Stimulated activated effector memory CD8-positive, alpha-beta T cell treated with anti-CD3 and anti-CD28 coated beads, Interleukin-12 subunit alpha, Interleukin-12 subunit beta, amount 100 ng/mL, for 72 hours (primary cell): ENCODE data around the gene RASA1.

ENCODE experiments used
- ATAC-seq: fragments of 150-1000 bp; cut with Tn5 transposase; 2 replicates; pipeline ENCODE4 v1.10.0; 2021
- DNase-seq, 2 donors: peaks; one replicate each; pipeline ENCODE4 v3.0.0; 2021 to 2022; ENCODE audit warnings: low spot score in 2 of 2
- H3K27ac Mint-ChIP-seq: one replicate; pipeline ENCODE4 v1.8.0; 2022; ENCODE audit warnings: mild to moderate bottlenecking, mixed read lengths
- H3K36me3 Mint-ChIP-seq: one replicate; pipeline ENCODE4 v1.8.0; 2022; ENCODE audit warnings: mild to moderate bottlenecking, mixed read lengths
- H3K4me1 Mint-ChIP-seq: one replicate; pipeline ENCODE4 v1.8.0; 2022; ENCODE audit warnings: mixed read lengths
- H3K4me3 Mint-ChIP-seq: one replicate; pipeline ENCODE4 v1.8.0; 2022; ENCODE audit warnings: mild to moderate bottlenecking, mixed read lengths
- H3K9me3 Mint-ChIP-seq: one replicate; pipeline ENCODE4 v1.8.0; 2022; ENCODE audit warnings: mixed read lengths

Gene RASA1

DNA sequence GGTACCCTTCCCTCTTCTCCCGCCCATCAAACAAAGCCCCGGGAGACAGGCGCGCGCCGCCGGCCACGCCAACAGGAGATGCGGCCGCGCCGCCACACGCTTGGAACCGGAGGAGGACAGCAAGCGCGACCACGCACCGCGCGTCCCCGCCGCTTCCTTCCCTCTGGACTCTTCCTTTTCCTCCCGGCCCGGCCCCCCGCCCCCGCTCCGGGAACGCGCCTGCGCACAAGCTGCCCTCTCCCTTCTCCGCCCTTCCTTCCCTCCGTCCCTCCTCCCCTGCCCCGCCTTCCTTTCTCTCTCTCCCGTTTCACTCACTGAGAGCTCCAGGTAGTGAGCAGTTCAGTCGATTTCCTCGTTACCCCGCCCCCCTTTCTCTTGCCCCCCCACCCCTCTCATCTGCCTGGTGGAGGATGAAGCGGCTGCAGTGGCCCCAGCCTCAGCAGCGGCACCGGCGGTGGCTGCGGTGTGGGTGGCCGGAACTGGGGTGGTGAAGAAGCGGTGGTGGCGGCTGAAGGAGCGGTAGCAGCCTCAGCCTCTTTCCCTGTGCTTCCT lies at the start of gene RASA1:
Gene RASA1 (plus strand): TSS at position 310 of the 552 bp plus-strand sequence. CDS start 569 bp downstream, outside the sequence.
- H3K4me1 Mint-ChIP-seq = peaks cover 24% of the 10 kb centered on the region
- H3K36me3 Mint-ChIP-seq = peaks cover 29% of the 10 kb centered on the region
- H3K27ac Mint-ChIP-seq = peak within 1 kb of the TSS; percentile 96
- peak; percentile 79 for ATAC-seq
- H3K9me3 Mint-ChIP-seq = no peaks in the 10 kb centered on the region
- peak; percentile 73 to 94 for DNase-seq
- peak within 1 kb of the TSS; percentile 97 for H3K4me3 Mint-ChIP-seq

DNA sequence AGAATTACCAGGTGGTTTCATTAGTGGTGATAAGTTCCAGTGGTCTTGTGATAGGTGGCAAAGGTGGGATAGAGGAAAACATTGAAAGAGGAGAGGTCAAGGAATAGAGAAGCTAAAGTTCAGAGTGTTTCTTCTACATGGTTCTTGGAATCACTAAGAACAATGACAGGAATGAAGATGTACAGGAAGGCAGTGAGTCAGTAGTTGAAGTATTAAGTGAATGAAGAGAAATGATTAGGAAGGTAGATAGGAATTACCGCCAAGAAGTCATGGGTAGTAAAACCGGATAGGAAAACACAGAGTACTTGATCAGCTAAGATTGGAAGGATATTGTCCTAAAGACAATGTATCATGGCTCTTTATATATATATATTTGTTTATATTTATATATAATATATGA lies 37.9 kb upstream of the RASA1 start:
- no peak overlapping the region for H3K27ac Mint-ChIP-seq
- no peaks in the 10 kb centered on the region for H3K4me1 Mint-ChIP-seq
- no peak overlapping the region for H3K4me3 Mint-ChIP-seq
- no peaks in the 10 kb centered on the region for H3K36me3 Mint-ChIP-seq
- ATAC-seq (no peak), DNase-seq (no peak)
- H3K9me3 Mint-ChIP-seq = no peaks in the 10 kb centered on the region

DNA sequence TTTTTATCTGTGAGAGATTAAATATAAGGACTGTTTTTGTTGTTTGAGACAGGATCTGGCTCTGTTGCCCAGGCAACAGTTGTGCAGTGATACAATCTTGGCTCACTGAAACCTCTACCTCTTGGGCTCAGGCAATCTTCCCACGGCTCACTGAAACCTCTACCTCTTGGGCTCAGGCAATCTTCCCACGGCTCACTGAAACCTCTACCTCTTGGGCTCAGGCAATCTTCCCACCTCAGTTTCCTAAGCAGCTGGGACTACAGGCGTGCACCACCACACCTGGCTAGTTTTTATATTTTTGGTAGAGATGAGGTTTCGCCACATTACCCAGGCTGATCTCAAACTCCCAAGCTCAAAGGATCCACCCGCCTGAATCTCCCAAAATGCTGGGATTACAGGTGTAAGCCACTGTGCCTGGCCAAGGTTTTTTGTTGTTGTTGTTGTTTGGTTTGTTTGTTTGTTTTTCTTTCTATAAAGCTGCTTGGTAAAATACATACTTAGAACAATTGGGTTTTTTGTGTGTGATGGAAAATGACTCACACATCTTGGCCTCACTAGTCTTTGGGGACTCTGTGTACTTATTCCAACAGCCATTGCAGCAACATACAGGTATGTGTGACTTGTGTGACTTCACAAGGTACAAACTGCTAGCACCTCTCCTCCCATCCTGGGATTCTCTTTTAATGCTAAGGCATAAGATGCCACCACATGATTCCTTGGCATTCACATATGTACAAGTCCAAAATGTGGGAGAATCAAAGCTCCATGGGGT lies 36.5 kb upstream of the RASA1 start:
- DNase-seq (no peak), ATAC-seq (peak; percentile 72)
- Mint-ChIP-seq H3K4me1 (no peaks in the 10 kb centered on the region), H3K27ac (no peak overlapping the region), H3K9me3 (no peaks in the 10 kb centered on the region), H3K4me3 (no peak overlapping the region), H3K36me3 (no peaks in the 10 kb centered on the region)

DNA sequence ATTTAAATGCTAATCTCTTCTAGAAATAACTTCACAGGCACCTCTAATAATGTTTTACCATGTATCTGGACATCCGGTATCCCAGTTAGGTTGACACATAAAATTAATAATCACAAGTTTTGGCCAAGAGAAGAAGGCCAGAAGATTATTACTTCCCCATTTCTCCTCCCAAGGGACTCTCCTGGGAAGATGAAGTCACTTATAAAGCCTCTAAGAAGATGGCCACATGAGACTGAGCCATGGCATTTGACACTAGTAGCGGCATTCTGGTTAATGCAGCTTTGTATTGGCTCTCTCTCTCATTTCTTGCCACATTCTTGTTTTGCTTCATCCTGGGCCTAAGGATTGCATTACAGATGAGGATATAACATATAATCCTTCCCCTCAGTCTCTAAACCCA lies 34.5 kb upstream of the RASA1 start:
- Mint-ChIP-seq H3K4me1 (no peaks in the 10 kb centered on the region), H3K9me3 (no peaks in the 10 kb centered on the region), H3K36me3 (no peaks in the 10 kb centered on the region), H3K27ac (no peak overlapping the region), H3K4me3 (no peak overlapping the region)
- DNase-seq (no peak), ATAC-seq (no peak)

DNA sequence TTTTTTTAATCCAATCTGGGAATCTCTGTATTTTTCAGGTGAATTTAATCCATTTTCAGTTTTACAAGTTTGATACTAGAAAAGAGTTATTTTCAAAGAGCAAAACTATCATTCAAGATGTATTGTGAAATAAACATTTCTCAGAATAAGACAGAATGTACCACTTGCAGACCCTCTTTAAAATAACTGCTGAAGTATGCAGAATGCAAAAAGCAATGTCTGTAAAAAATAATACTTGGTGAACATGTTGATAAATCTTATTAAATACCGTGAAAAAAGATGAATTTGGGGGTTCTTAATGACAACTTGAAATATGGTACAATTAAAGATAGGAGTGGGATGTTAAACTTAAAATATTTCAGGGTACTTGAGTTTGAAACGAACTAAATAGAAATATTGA lies 26.1 kb upstream of the RASA1 start:
- DNase-seq = no peak
- Mint-ChIP-seq H3K4me1 (peaks cover 5% of the 10 kb centered on the region), H3K9me3 (no peaks in the 10 kb centered on the region), H3K4me3 (no peak overlapping the region), H3K36me3 (no peaks in the 10 kb centered on the region), H3K27ac (no peak overlapping the region)
- ATAC-seq = no peak

DNA sequence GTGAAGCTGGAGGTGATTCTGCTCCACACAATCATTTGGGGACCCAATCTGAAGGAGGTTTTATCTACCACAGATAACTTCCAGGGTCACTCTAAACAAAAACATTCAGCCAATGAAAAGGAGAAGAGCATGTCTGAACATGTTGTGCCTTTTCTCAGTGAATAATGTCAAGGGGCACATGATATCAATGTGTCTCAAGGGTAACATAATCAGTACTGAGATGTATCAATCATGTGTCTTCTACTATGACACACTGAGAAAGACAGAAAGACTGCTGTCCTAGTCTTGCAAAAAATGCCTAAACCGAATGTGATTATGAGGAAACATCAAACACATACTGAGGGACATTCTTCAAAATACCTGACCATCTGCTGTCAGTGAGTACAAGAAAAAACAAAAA lies 25.4 kb upstream of the RASA1 start:
- ATAC-seq (peak; percentile 37), DNase-seq (no peak)
- Mint-ChIP-seq H3K4me3 (no peak overlapping the region), H3K36me3 (no peaks in the 10 kb centered on the region), H3K9me3 (no peaks in the 10 kb centered on the region), H3K4me1 (peaks cover 5% of the 10 kb centered on the region), H3K27ac (no peak overlapping the region)

DNA sequence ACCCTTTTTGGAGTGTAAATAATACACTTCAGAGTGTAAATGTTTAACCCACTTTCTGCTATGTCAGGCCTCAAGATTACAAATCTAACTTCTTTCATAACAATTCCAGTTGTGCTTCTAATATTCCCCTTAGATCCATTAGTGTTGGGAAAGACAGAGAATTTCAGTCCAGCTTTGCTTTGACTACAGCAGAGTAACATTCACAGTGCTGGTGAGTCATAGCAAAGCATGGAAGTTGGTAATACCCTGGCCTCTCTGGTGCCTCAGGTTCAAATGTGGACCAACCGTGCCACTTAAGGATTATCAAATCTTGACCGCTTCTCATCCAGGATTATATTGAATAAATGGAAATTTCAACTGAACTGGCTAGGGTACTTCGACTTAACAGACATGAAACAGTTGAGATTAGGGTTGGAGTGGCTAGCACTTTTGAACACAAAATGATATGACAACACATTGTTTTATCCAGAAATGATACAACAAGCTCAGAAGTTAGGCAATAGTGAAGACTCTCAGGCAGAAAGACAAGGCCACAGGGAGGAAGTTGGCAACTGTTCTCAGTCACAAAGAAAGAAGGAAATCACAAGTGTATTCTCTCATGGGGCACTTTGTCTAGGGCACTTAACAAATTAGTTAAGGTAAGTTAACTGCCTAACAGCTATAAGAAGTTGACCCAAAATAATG lies 24.4 kb upstream of the RASA1 start:
- DNase-seq (no peak), ATAC-seq (peak; percentile 45)
- no peak overlapping the region for H3K4me3 Mint-ChIP-seq
- no peak overlapping the region for H3K27ac Mint-ChIP-seq
- no peaks in the 10 kb centered on the region for H3K36me3 Mint-ChIP-seq
- no peaks in the 10 kb centered on the region for H3K9me3 Mint-ChIP-seq
- peaks cover 5% of the 10 kb centered on the region for H3K4me1 Mint-ChIP-seq

DNA sequence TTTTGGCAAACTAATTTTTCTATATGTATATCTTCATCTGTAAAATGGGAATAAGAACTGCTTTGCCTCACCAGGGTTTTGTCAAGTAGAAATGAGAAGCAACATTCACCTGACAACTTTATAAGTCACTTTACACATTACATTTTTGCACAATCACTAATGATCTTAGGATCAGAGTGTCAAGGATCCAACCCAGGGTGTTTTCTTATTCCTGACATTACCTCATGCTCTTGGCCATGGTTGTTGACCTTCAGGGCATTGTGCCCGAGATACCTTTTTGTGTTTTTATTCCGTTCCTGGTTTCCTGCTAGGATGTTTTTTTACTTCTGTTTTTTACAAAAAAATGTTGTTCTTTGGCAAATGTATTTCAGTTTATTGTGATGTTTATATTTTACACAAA lies 22.2 kb upstream of the RASA1 start:
- no peak for ATAC-seq
- no peaks in the 10 kb centered on the region for H3K9me3 Mint-ChIP-seq
- no peak for DNase-seq
- no peaks in the 10 kb centered on the region for H3K36me3 Mint-ChIP-seq
- no peak overlapping the region for H3K4me3 Mint-ChIP-seq
- no peak overlapping the region for H3K27ac Mint-ChIP-seq
- H3K4me1 Mint-ChIP-seq = peaks cover 5% of the 10 kb centered on the region

DNA sequence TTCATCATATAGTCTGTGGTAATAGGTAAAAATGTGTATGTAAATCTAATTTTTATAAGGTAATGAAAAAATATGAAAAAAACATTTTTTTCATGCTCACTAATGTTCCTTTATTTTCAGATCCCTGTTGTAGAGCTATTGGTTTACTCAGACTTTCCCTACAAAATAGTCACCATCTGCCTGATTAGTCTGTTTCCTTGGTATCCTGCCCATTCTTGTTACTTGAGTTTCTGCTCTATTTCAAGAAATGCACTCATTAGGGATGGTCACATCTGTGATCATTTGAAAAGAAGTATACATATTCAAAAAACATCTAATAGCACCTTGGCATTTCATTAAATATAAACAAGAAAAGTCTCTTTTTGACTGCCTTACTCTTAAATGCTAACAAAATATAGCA lies 21.6 kb upstream of the RASA1 start:
- DNase-seq = no peak
- ATAC-seq = no peak
- Mint-ChIP-seq H3K9me3 (no peaks in the 10 kb centered on the region), H3K27ac (no peak overlapping the region), H3K4me1 (peaks cover 5% of the 10 kb centered on the region), H3K36me3 (no peaks in the 10 kb centered on the region), H3K4me3 (no peak overlapping the region)

DNA sequence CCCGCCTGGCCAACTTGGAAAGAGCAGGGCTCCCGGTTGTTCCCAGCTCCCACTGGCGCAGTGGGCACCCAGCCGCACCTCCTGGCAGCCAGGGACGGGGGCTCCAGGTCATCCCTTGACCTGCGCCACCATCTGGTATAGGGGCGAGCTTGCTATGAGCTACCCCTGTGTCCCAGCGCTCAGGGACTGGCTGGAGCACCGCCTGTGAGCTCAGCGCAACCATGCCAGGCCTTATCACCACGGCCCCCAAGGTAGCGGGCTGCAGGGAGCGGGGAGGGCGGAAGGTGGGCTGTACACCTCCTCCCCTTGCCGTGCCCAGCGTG lies 15.4 kb upstream of the RASA1 start:
- no peaks in the 10 kb centered on the region for H3K9me3 Mint-ChIP-seq
- H3K4me3 Mint-ChIP-seq = no peak overlapping the region
- DNase-seq (no peak), ATAC-seq (no peak)
- no peaks in the 10 kb centered on the region for H3K36me3 Mint-ChIP-seq
- no peak overlapping the region for H3K27ac Mint-ChIP-seq
- no peaks in the 10 kb centered on the region for H3K4me1 Mint-ChIP-seq

DNA sequence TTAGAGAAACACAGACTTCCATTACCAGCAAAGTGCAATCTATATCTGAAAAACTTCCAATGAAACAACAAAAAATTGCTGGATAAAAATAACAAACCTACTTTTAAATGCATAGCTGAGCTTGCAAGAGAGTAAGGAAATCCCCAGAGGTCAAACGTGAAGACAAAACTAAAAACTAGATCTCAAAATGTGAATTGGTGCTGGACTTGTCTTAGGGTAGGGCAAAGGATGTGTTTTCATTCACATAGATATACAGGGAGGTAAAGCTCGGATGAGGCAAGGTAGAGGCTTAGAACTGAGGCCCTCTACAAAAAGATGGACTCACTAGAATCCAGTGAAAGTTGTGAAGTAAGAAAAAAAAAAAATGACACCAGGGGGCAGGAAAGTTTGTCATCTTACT lies 13.6 kb upstream of the RASA1 start:
- ATAC-seq (no peak), DNase-seq (no peak)
- Mint-ChIP-seq H3K4me3 (no peak overlapping the region), H3K4me1 (no peaks in the 10 kb centered on the region), H3K27ac (no peak overlapping the region), H3K36me3 (no peaks in the 10 kb centered on the region), H3K9me3 (no peaks in the 10 kb centered on the region)

DNA sequence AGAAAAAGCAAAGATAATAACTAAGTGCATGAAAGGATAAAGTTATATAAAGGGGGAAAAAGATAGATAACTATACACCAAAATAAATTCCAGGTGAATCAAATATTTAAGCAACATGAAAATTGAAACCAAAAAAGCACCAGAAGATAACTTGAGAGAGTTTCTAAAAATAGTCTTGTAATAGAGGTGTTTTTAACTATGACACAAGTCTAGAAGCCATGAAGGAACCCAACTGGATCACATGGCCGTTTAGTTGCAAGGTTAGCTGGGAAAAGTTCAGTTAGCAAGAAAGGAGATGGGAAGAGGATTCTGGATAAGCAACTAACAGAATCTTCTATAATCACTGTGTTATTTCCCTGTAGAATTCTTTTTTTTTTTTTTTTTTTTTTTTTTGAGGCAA lies 9.2 kb upstream of the RASA1 start:
- ATAC-seq (no peak), DNase-seq (no peak)
- H3K9me3 Mint-ChIP-seq = no peaks in the 10 kb centered on the region
- H3K36me3 Mint-ChIP-seq = no peaks in the 10 kb centered on the region
- no peak overlapping the region for H3K27ac Mint-ChIP-seq
- H3K4me3 Mint-ChIP-seq = no peak overlapping the region
- H3K4me1 Mint-ChIP-seq = no peaks in the 10 kb centered on the region

DNA sequence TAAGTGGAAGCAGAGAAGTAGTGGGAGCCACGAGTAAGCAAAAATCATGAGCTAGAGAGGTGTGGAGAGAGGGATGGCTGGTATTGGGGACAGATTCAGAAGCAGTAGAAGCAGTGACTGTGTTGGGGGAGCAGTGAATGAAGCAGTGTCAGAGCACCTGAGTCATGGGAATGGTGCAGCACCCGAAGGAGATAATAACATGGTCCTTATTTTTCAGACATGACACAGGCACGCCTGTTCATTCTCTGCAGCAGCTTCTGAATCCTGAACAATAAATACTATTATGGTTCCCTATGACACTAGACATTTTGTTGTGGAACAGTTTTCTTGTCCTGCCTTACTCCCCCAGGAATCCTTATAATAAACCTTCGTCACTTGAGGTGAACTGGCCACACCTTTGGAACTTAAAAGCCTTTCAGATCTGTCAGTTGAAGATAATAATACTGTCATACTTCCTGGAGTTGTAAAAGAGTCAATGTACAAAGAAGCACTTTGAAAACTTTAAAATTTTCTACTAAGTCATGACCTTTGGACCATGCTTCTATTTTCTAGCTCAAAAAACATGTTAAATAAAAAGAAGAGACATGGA lies 7.0 kb upstream of the RASA1 start:
- H3K27ac Mint-ChIP-seq = no peak overlapping the region
- H3K4me1 Mint-ChIP-seq = no peaks in the 10 kb centered on the region
- H3K4me3 Mint-ChIP-seq = no peak overlapping the region
- no peak for ATAC-seq
- DNase-seq = no peak
- no peaks in the 10 kb centered on the region for H3K9me3 Mint-ChIP-seq
- no peaks in the 10 kb centered on the region for H3K36me3 Mint-ChIP-seq

DNA sequence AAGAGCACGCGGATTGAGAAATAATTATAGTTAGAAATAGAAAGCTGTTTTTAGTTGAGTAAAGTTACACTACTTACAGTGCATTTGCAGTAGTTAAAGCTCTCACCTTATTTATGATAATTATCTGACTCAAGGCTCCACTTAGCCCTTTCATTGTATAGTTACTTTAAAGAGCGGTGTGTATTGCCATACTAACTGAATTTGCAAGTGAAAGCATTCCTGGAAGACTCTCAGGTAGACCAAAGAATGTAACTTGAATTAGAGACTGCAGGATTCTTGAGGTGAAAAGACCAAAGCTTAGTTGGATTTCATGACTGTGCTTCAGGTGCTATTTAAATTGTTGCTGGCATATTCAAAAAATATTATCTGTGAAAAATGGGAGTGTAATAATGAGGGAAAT lies 4.2 kb upstream of the RASA1 start:
- peaks cover 12% of the 10 kb centered on the region for H3K4me1 Mint-ChIP-seq

DNA sequence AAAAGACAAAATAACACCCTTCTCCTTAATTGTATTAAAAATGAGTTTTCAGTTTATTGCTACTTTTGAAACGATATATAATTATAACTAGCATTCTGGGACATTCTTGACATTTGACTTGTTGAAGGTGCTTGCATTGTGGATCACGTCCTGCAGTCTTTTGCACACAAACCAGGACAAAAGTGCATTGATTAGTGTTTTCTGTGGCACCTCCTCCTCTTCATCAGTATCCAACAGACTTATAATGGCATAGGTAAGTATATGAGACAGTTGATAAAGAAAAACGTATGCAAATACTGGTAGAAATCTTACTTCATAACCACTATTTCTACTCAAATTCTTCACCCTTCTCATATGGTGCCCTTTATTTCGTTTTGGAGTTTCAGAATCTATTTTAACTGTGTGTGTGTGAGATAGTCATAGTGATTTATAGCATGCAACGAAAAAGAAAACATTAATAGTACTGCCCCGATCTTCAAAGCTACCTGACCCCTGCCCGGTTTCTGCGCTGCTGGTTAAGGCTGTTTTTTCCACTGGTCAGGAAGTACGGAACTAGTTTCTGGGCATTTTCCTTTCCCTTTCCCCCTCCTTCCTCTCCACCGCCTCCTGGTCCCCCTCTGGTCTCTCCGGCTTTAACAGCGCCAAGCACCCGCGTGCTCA lies 639 bp upstream of the RASA1 start:
- Mint-ChIP-seq H3K36me3 (peaks cover 25% of the 10 kb centered on the region), H3K4me1 (peaks cover 24% of the 10 kb centered on the region), H3K27ac (peak overlapping the region; percentile 96), H3K4me3 (peak overlapping the region; percentile 97), H3K9me3 (no peaks in the 10 kb centered on the region)
- ATAC-seq (peak; percentile 22), DNase-seq (no peak)

More for the DNA sequence above, 4.2 kb upstream of the RASA1 start:
- Mint-ChIP-seq H3K4me3 (no peak overlapping the region), H3K36me3 (peaks cover 16% of the 10 kb centered on the region), H3K9me3 (no peaks in the 10 kb centered on the region), H3K27ac (no peak overlapping the region)
- no peak for DNase-seq
- no peak for ATAC-seq
